MV-4-11 (cell line): Measurements from ENCODE around the gene LHCGR.

Experiments used
- DNase-seq: peaks from one replicate; lab custom pipeline; 2025; lab: John Stamatoyannopoulos, UW

Gene LHCGR

GRCh38 chr2:48755473-48755872 lies at the start of gene LHCGR:
Gene LHCGR (minus strand): TSS chr2:48755724. CDS start chr2:48755671, 53 bp downstream.
- DNase-seq, result no peak

- DNase-seq, result no peak
Observed at GRCh38 chr2:48799601-48800000, 44.1 kb upstream of the LHCGR start.

DNA sequence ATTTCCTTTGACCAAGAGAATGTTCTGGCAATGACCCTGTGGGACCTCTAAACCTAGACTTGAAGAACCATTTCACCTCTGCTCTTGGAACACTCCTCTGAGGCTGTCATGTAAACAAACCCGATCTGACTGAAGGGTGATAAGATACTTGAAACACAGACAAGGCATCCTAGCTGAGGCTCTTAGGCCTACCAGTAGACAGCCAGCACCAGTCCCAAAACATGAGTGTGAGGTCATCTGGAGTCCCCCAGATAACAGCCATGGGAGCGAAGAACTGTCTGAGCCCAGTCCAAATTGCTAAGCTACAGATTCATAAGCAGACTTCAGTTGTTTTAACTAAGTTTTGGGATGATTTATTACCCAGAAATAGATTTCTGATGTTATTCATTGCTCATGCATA lies 39.5 kb upstream of the LHCGR start:
- no peak for DNase-seq

DNA sequence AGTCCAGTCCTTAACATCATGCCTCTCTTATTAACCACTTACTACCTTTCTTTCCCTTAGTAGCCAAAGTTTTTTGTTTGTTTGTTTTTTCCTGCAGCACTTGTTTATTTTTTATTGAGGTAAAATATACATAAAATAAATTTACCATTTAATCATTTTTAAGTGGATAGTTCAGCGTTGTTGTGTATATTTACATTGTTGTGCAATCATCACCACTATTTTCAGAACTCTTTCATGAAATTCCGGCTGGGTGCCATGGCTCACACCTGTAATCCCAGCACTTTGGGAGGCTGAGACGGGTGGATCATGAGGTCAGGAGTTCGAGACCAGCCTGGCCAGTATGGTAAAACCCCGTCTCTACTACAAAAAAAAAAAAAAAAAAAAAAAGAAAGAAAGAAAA lies 38.1 kb upstream of the LHCGR start:
- DNase-seq, result no peak

GRCh38 chr2:48792030-48792429 lies 36.5 kb upstream of the LHCGR start:
- no peak for DNase-seq

- no peak for DNase-seq
Observed at GRCh38 chr2:48790407-48791170, 35.1 kb upstream of the LHCGR start.

GRCh38 chr2:48787580-48787979 lies 32.1 kb upstream of the LHCGR start:
- no peak for DNase-seq

- no peak for DNase-seq
Observed at GRCh38 chr2:48781366-48781765, 25.8 kb upstream of the LHCGR start.

DNA sequence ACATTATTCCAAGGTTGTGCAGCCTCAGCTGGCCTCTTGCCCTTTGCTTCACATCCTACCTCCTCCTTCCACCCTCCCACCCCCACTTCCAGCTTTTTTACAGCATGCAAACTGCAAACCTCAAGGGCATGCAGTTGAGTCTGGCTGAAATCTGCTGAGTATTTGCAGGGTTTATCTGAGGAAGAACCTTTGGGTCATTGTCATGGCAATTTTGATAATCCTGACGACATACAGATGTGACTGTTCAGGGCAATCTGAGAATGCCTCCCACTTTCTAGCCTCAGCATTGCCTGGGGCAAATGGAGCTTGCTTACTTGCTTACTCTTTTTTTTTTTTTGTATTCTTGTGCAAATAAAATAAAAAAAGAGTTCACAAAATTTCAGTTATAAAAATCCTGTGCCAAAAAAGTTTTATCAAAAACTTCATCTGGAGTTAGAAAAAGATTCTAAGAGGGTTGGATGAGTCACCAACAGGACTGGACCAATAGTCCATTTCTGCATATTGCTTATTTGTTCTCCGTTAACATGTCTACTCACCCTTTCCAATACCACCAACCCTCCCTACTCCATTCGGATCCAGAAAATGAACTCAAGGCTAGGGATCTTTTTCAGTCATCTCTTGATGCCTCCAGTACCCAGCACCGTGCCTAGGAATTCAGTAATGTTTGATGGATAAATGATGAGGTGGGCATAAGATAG lies 23.6 kb upstream of the LHCGR start:
- no peak for DNase-seq

- DNase-seq, result no peak
Observed at GRCh38 chr2:48774251-48774650, 18.7 kb upstream of the LHCGR start.

- no peak for DNase-seq
Observed at GRCh38 chr2:48771241-48772014, 15.9 kb upstream of the LHCGR start.

- DNase-seq, result no peak
Observed at GRCh38 chr2:48770181-48770580, 14.7 kb upstream of the LHCGR start.

GRCh38 chr2:48768669-48769068 lies 13.1 kb upstream of the LHCGR start:
- peak; percentile 84 for DNase-seq

DNA sequence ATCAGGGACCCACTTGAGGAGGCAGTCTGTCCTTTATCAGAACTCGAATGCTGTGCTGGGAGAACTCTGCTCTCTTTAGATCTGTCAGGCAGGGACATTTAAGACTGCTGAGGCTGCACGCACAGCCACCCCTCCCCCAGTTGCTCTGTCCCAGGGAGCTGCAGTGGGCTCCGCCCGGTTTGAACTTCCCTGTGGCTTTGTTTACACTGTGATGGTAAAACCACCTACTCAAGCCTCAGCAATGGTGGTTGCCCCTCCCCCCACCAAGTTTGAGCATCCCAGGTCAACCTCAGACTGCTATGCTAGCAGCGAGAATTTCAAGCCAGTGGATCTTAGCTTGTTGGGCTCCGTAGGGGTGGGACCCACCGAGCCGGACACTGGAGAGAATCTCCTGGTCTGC lies 11.8 kb upstream of the LHCGR start:
- no peak for DNase-seq

- no peak for DNase-seq
Observed at GRCh38 chr2:48760826-48761225, 5.3 kb upstream of the LHCGR start.

- DNase-seq, result no peak
Observed at GRCh38 chr2:48759682-48760081, 4.2 kb upstream of the LHCGR start.

- no peak for DNase-seq
Observed at GRCh38 chr2:48756289-48756688, 765 bp upstream of the LHCGR start.

- DNase-seq, result no peak
Observed at GRCh38 chr2:48754874-48755273, 650 bp downstream of the LHCGR start.

GRCh38 chr2:48753228-48753627 lies 2.3 kb downstream of the LHCGR start:
- no peak for DNase-seq

DNA sequence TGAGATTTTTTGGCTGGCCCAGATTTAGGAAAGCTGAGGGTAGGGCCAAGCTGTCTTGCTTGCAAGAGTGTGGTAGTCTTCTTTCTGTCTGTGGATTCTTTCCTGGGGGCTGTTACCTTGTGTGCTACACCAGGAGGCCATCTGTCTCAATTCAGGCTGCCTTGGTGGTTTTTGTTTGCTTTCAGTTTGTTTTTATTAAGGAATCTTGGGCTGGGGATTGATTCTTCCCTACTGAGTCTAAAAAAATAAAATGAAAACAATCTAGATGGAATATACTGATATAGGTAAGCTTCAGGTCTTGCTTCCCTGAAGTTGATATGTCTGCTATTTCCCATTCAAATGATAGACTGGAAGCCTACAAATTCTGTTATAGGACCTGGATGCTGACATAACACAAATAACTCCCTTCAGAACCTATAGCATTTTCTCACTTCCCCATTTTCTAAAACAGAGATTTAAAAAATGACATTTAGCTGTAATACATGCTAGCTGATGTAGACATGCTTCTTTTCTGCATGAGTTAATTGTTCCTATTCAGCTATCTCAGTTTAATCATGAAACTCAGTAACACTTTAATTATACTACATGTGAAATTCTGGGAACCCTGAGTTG lies 5.3 kb downstream of the LHCGR start:
- DNase-seq, result peak; percentile 34

DNA sequence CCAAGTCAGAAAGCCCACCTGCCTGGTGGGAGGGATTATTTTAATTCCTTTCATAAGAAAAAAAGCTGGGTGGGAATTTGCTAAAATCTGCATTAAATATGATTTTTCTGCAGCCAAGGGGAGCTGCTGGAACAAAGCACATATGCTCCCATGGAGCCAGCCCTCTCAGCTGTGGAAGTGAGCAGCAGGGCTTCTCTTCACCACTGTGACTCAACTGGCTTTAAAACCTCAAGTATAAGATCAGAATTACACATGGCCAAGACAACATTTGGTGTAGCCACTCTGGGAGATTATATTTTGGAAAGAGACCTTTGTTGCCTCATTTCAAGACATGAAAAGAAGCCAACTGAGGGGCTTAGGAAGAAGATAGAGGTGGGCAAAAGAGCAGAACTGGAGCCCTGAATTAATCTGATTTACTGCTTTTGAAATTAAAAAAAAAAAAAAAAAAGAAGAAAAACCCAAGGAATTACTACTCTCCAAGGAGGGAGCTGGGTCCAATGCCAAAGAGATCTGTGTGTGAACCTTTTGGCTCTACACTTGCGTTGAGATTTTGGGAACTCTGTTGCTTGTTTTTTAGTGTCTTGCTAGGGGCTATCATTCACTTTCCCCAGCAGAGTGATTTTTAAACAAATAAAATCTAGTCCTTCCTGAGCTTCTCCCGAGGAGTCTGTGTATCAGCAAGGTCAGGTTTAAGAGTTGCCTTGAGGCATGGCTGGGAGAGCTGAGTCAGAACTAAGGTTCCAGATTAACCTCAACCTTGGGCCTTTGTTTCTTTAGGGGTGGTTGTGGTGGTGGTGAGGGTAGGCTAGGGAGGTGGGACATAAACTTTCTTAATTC lies 6.0 kb downstream of the LHCGR start:
- DNase-seq, result no peak

GRCh38 chr2:48747319-48747718 lies 8.2 kb downstream of the LHCGR start:
- no peak for DNase-seq
